Colonic mucosa (tissue), 4 donors: ENCODE data around the gene YIPF3. TPM values are rescaled to one million over a fixed set of nuclear protein-coding genes. Genes with fewer than 3 reads are reported as not detected.

Experiments used
- DNase-seq: peaks from one replicate; pipeline ENCODE4 v3.0.0-alpha.2; 2020
- H3K27ac ChIP-seq: fragments of 200-600 bp; one replicate; pipeline ENCODE4 v1.8.0; 2021
- H3K27me3 ChIP-seq: fragments of 200-600 bp; one replicate; pipeline ENCODE4 v1.8.0; 2021
- H3K36me3 ChIP-seq: fragments of 200-600 bp; one replicate; pipeline ENCODE4 v1.8.0; 2021
- H3K4me1 ChIP-seq: fragments of 200-600 bp; one replicate; pipeline ENCODE4 v1.8.0; 2021; ENCODE audit warnings: mild to moderate bottlenecking
- H3K4me3 ChIP-seq: fragments of 200-600 bp; one replicate; pipeline ENCODE4 v1.8.0; 2021
- H3K9ac ChIP-seq, 2 donors: one replicate each; pipeline ENCODE4 v1.7.0; 2013; ENCODE audit warnings: control low read depth in 2 of 2, low read depth in 2 of 2, low read length in 2 of 2
- H3K9me3 ChIP-seq: fragments of 200-600 bp; one replicate; pipeline ENCODE4 v1.8.0; 2021
- CTCF ChIP-seq: fragments of 200-600 bp; IDR thresholded peaks from one replicate; pipeline ENCODE4 v1.8.0; 2022; ENCODE audit warnings: antibody characterized with exemption, mild to moderate bottlenecking
- intact Hi-C: fragments of 100-400 bp; cut with DNase I; formaldehyde crosslinking; loops from one replicate; pipeline ENCODE4 v1.14.1; 2022
- total RNA-seq, 2 donors: library from RNA; stranded (reverse); fragmentation: NEBNext Ultra II Directional in 1 of 2; extraction: Animal tissue kit (Norgen Biotek cat#: 25700) in 1 of 2; gene quantifications; one replicate each; pipeline ENCODE4 v1.2.1, GENCODE V29; 2021
- donor health status: healthy.
- donor health status: DM: no; HTN: no; CAD: no.
- donor health status: DM: no; HTN: no; CAD: no.

The YIPF3 gene
- total RNA-seq, 2 donors from 2014 or later = 121 to 129 TPM

DNA sequence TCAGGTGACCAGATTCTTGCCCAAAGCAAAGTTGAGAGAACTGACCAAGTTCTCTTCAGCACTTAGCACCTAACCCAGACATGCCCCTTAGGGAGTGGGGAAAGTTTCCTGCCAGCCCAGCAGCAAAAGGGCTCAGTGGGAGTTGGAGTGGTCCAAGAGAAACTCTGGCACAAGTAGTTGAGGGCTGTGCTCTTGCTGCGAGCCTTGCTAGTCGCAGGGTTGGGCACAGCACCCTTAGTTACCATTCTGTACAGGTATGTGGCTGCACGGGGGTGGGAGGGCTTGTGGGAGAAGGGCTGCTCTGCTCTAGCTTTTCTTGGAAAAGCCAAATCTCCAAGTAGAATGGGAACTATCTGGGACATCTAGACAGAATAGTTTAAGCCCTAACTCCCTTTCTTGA is 6.6 kb upstream of the YIPF3 start:
- Histone ChIP-seq H3K27ac (no peak overlapping the region), H3K4me3 (no peak overlapping the region), H3K36me3 (peaks cover 14% of the 10 kb centered on the region), H3K4me1 (peaks cover 2% of the 10 kb centered on the region), H3K9me3 (no peaks in the 10 kb centered on the region), H3K9ac (no peak overlapping the region), H3K27me3 (no peaks in the 10 kb centered on the region)
- intact Hi-C loops = no loop called here
- no peak for DNase-seq
- TF ChIP-seq CTCF = no peak

DNA sequence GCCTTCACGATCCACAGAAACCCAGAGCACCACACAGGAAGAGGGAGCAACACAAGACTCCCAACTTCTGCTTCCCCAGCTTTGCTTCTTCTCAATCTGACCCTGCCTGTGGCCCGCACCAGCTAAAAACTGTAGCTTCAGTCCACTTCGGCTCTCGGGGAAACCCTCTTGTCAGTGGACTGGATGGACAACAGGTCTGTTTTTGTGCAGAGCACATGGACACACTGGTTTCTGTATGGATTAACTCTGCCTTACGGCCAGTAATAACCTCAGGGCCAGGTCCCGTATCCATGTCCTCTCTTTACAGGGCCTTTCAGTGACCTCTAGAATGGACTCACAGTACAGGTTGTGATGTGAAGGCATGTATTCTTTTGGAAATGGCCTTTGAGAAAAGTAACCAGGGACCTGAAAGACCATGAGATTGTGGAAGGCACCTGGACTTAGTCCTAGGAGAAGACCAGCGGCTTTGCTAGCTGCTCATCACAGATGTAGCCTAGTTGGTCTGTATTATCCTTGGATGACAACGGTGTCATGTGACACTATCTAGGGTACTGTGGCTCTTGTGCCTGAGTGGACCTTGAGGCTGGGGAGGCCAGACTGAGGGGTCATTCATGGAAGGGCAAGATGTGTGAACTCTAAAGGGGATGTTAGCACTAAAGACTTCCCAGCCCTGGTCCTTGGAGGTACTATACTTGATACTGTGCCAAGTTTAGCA is 6.0 kb upstream of the YIPF3 start:
- H3K4me1 ChIP-seq = peaks cover 7% of the 10 kb centered on the region
- peaks cover 14% of the 10 kb centered on the region for H3K36me3 ChIP-seq
- no peak overlapping the region for H3K9ac ChIP-seq
- H3K27me3 ChIP-seq = no peaks in the 10 kb centered on the region
- no peak for TF ChIP-seq CTCF
- no peaks in the 10 kb centered on the region for H3K9me3 ChIP-seq
- no peak overlapping the region for H3K27ac ChIP-seq
- no peak for DNase-seq
- H3K4me3 ChIP-seq = no peak overlapping the region
- intact Hi-C loops = no loop called here

GRCh38 chr6:43521836-43522235 is 5.1 kb upstream of the YIPF3 start:
- Histone ChIP-seq H3K9me3 (no peaks in the 10 kb centered on the region), H3K27ac (no peak overlapping the region), H3K4me3 (no peak overlapping the region), H3K27me3 (no peaks in the 10 kb centered on the region), H3K4me1 (peaks cover 7% of the 10 kb centered on the region), H3K9ac (no peak overlapping the region), H3K36me3 (peaks cover 14% of the 10 kb centered on the region)
- DNase-seq = no peak
- intact Hi-C loops = no loop called here
- no peak for TF ChIP-seq CTCF

GRCh38 chr6:43520097-43520496 is 3.4 kb upstream of the YIPF3 start:
- Histone ChIP-seq H3K36me3 (peaks cover 14% of the 10 kb centered on the region), H3K4me3 (no peak overlapping the region), H3K27ac (no peak overlapping the region), H3K4me1 (peaks cover 18% of the 10 kb centered on the region), H3K9ac (no peak overlapping the region), H3K27me3 (no peaks in the 10 kb centered on the region), H3K9me3 (no peaks in the 10 kb centered on the region)
- no peak for DNase-seq
- no peak for TF ChIP-seq CTCF
- intact Hi-C loops = no loop called here

DNA sequence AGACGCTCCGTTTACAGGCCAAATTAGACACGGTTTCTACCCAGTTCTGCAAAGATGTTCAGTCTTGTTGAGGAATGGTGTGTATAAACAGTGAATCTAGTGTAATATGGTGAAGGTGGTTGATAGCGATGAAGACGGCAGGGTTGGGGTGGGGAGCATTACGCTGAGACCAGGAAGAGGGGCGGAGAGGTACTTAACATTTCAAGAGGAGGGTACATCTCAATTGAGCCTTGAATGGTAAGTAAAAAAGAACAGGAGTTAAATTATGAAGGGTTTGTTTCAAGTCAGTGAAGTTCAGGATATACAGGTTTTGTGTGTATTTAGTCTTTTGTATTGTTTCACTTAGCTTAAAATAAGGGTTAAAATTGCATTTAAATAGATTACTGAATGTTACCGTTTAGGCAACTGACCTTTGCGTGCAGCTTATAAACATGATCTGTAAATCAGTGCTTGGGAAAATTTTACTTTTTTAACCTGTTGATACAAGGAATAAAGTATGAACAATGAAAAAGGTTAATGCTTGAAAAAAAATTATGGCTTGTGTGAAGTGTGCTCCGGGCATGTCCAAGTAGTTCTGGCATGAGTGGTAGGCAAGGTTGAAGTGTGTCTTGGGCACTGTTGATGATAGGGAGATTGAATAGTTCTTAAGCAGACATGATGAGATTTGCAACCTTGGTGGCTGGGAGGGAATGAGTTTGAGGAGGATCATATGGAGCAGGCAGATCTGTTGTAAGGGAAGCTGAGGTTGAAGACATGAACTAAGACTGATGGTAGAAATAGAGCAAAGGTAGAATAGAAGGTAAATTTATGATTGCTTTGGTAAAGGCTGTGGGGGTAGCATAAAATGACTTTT is 1.0 kb upstream of the YIPF3 start:
- Histone ChIP-seq H3K27ac (peak overlapping the region; percentile 89), H3K9me3 (no peaks in the 10 kb centered on the region), H3K4me3 (peak overlapping the region; percentile 97), H3K27me3 (no peaks in the 10 kb centered on the region), H3K36me3 (peaks cover 14% of the 10 kb centered on the region), H3K4me1 (peaks cover 19% of the 10 kb centered on the region), H3K9ac (peak overlapping the region; percentile 75 to 97)
- intact Hi-C loops = no loop called here
- DNase-seq = no peak
- TF ChIP-seq CTCF = no peak
